ENCODE measurements around the gene STPG1.
A peak's percentile ranks its signal among the peaks of the same experiment; 100 is the strongest.

The STPG1 gene

GRCh38 chr1:24426744-24427544 lies 13.4 kb upstream of the STPG1 start:
- Histone ChIP-seq H3K4me3 (no peak overlapping the region), H3K4me1 (no peaks in the 10 kb centered on the region), H3K36me3 (peaks cover 30% of the 10 kb centered on the region), H3K27ac (no peak overlapping the region), H3K9me3 (no peaks in the 10 kb centered on the region), H3K9ac (no peak overlapping the region), H3K27me3 (no peaks in the 10 kb centered on the region), H3K4me2 (no peak overlapping the region), H4K20me1 (peaks cover 17% of the 10 kb centered on the region)
- TF ChIP-seq Cebpa-rat (IDR thresholded peaks at IDR 0.05): no peak

GRCh38 chr1:24425922-24426321 lies 12.3 kb upstream of the STPG1 start:
- Histone ChIP-seq H4K20me1 (peaks cover 17% of the 10 kb centered on the region), H3K27ac (no peak overlapping the region), H3K27me3 (no peaks in the 10 kb centered on the region), H3K9me3 (no peaks in the 10 kb centered on the region), H3K4me2 (no peak overlapping the region), H3K36me3 (peaks cover 40% of the 10 kb centered on the region), H3K4me3 (no peak overlapping the region), H3K4me1 (no peaks in the 10 kb centered on the region), H3K9ac (no peak overlapping the region)
- TF ChIP-seq Cebpa-rat (IDR thresholded peaks at IDR 0.05): no peak

- no peak for TF ChIP-seq Cebpa-rat (IDR thresholded peaks at IDR 0.05)
These were observed 11.9 kb upstream of the STPG1 start for GRCh38 chr1:24425441-24425840.

GRCh38 chr1:24424990-24425389 lies 11.4 kb upstream of the STPG1 start:
- H3K4me2 ChIP-seq: no peak overlapping the region
- H3K9me3 ChIP-seq: no peaks in the 10 kb centered on the region
- no peak for TF ChIP-seq Cebpa-rat (IDR thresholded peaks at IDR 0.05)
- H3K9ac ChIP-seq: no peak overlapping the region
- H3K27me3 ChIP-seq: no peaks in the 10 kb centered on the region
- peaks cover 17% of the 10 kb centered on the region for H4K20me1 ChIP-seq
- no peak overlapping the region for H3K27ac ChIP-seq
- H3K36me3 ChIP-seq: peaks cover 49% of the 10 kb centered on the region
- no peaks in the 10 kb centered on the region for H3K4me1 ChIP-seq
- no peak overlapping the region for H3K4me3 ChIP-seq

More at GRCh38 chr1:24425441-24425840, 11.9 kb upstream of the STPG1 start:
- peaks cover 17% of the 10 kb centered on the region for H4K20me1 ChIP-seq
- no peak overlapping the region for H3K4me3 ChIP-seq
- H3K27ac ChIP-seq: no peak overlapping the region
- no peaks in the 10 kb centered on the region for H3K9me3 ChIP-seq
- H3K27me3 ChIP-seq: no peaks in the 10 kb centered on the region
- no peak overlapping the region for H3K9ac ChIP-seq
- H3K36me3 ChIP-seq: peaks cover 44% of the 10 kb centered on the region
- H3K4me2 ChIP-seq: no peak overlapping the region
- H3K4me1 ChIP-seq: no peaks in the 10 kb centered on the region

- no peak overlapping the region for H3K9ac ChIP-seq
- peaks cover 56% of the 10 kb centered on the region for H3K36me3 ChIP-seq
These were observed 10.6 kb upstream of the STPG1 start for GRCh38 chr1:24424207-24424606.

GRCh38 chr1:24421502-24421901 lies 7.9 kb upstream of the STPG1 start:
- H3K4me3 ChIP-seq: no peak overlapping the region
- H3K27ac ChIP-seq: no peak overlapping the region
- H3K9ac ChIP-seq: no peak overlapping the region
- H3K27me3 ChIP-seq: no peaks in the 10 kb centered on the region
- peaks cover 50% of the 10 kb centered on the region for H3K36me3 ChIP-seq
- H4K20me1 ChIP-seq: peaks cover 40% of the 10 kb centered on the region
- TF ChIP-seq Cebpa-rat (IDR thresholded peaks at IDR 0.05): no peak
- no peaks in the 10 kb centered on the region for H3K9me3 ChIP-seq
- H3K4me1 ChIP-seq: peaks cover 14% of the 10 kb centered on the region
- no peak overlapping the region for H3K4me2 ChIP-seq

More at GRCh38 chr1:24424207-24424606, 10.6 kb upstream of the STPG1 start:
- Histone ChIP-seq H4K20me1 (peaks cover 25% of the 10 kb centered on the region), H3K27ac (no peak overlapping the region), H3K4me3 (no peak overlapping the region), H3K4me2 (no peak overlapping the region), H3K9me3 (no peaks in the 10 kb centered on the region), H3K4me1 (no peaks in the 10 kb centered on the region), H3K27me3 (no peaks in the 10 kb centered on the region)
- no peak for TF ChIP-seq Cebpa-rat (IDR thresholded peaks at IDR 0.05)

GRCh38 chr1:24420547-24420946 lies 7.0 kb upstream of the STPG1 start:
- Histone ChIP-seq H3K4me2 (no peak overlapping the region), H3K27me3 (no peaks in the 10 kb centered on the region), H3K4me1 (peaks cover 18% of the 10 kb centered on the region), H3K9me3 (no peaks in the 10 kb centered on the region), H4K20me1 (peaks cover 39% of the 10 kb centered on the region), H3K9ac (no peak overlapping the region), H3K4me3 (no peak overlapping the region), H3K27ac (no peak overlapping the region), H3K36me3 (peaks cover 49% of the 10 kb centered on the region)
- TF ChIP-seq Cebpa-rat (IDR thresholded peaks at IDR 0.05): no peak

- no peak overlapping the region for H3K27ac ChIP-seq
These were observed 5.5 kb upstream of the STPG1 start for GRCh38 chr1:24418898-24419628.

GRCh38 chr1:24417681-24418080 lies 4.1 kb upstream of the STPG1 start:
- Histone ChIP-seq H3K9me3 (no peaks in the 10 kb centered on the region), H4K20me1 (peaks cover 30% of the 10 kb centered on the region), H3K9ac (no peak overlapping the region), H3K36me3 (peaks cover 35% of the 10 kb centered on the region), H3K4me3 (no peak overlapping the region), H3K27ac (no peak overlapping the region), H3K4me1 (peaks cover 28% of the 10 kb centered on the region), H3K4me2 (peak overlapping the region; percentile 86), H3K27me3 (peaks cover 20% of the 10 kb centered on the region)
- no peak for TF ChIP-seq Cebpa-rat (IDR thresholded peaks at IDR 0.05)

More at GRCh38 chr1:24418898-24419628, 5.5 kb upstream of the STPG1 start:
- Histone ChIP-seq H3K27me3 (peaks cover 8% of the 10 kb centered on the region; the same call in 1 of the 2 replicates), H3K9me3 (no peaks in the 10 kb centered on the region), H3K4me3 (no peak overlapping the region), H3K4me2 (peak overlapping the region; percentile 4; the same call in 1 of the 2 replicates), H4K20me1 (peaks cover 30% of the 10 kb centered on the region), H3K9ac (no peak overlapping the region), H3K4me1 (peaks cover 18% of the 10 kb centered on the region), H3K36me3 (peaks cover 44% of the 10 kb centered on the region)
- TF ChIP-seq Cebpa-rat (IDR thresholded peaks at IDR 0.05): no peak

Measured in BLaER1 (cell line).